Endothelial cell of umbilical vein (primary cell): Measurements from ENCODE around the gene OPTN. TPM values are rescaled to one million over a fixed set of nuclear protein-coding genes. Genes with fewer than 3 reads are reported as not detected.

Source experiments
- BruUV-seq: library from RNA; stranded (reverse); fragments of 400-500 nt; replicated peaks from 2 replicates; lab custom pipeline; 2021; lab: Mats Ljungman, UMichigan
- CTCF ChIA-PET: fragments of 300-600, 350-600 bp; sonication (Branson Sonifier 250); formaldehyde crosslinking; loops from one replicate; lab custom pipeline; 2021; ENCODE audit warnings: antibody characterized with exemption, inconsistent platforms; lab: Charles Lee
- POLR2A ChIA-PET: fragments of 300-600, 350-600 bp; sonication (Branson Sonifier 250); formaldehyde crosslinking; loops from one replicate; lab custom pipeline; 2021; ENCODE audit warnings: antibody characterized with exemption, inconsistent platforms; lab: Charles Lee
- DNase-seq: peaks from one replicate; pipeline ENCODE4 v3.0.0-alpha.2; 2011; ENCODE audit warnings: low read depth, low spot score
- FAIRE-seq: peaks from 2 replicates; lab custom pipeline; 2011; peaks lifted over from hg19 to GRCh38; lab: Jason Lieb, UNC
- H2AFZ ChIP-seq: 2 replicates; pipeline ENCODE4 v1.6.0; 2012; ENCODE audit warnings: low read depth, low read length, control low read depth, inconsistent platforms
- H3K27ac ChIP-seq: 2 replicates; pipeline ENCODE4 v1.5.1; 2011; ENCODE audit warnings: low read depth, mild to moderate bottlenecking, control low read depth, low read length, moderate library complexity; ENCODE audit not compliant: insufficient read depth
- H3K27me3 ChIP-seq, 2 experiments: 2 replicates each; pipeline versions ENCODE4 v1.6.0 to v1.6.1; 2011; ENCODE audit warnings: low read length in 2 of 2, mixed read lengths in 1 of 2; ENCODE audit not compliant: control insufficient read depth in 2 of 2, insufficient read depth in 2 of 2
- H3K36me3 ChIP-seq, 2 experiments: 2 replicates in 1 of 2; 3 replicates in 1 of 2; pipeline ENCODE4 v1.5.1; 2011; ENCODE audit warnings: low read length in 2 of 2, mild to moderate bottlenecking in 1 of 2, moderate library complexity in 1 of 2; ENCODE audit not compliant: control insufficient read depth in 2 of 2, insufficient read depth in 2 of 2; ENCODE audit errors: extremely low read depth in 1 of 2
- H3K4me1 ChIP-seq: 3 replicates; pipeline ENCODE4 v1.5.1; 2011; ENCODE audit warnings: mild to moderate bottlenecking, low read length; ENCODE audit not compliant: control insufficient read depth, insufficient read depth; ENCODE audit errors: extremely low read depth
- H3K4me2 ChIP-seq: 2 replicates; pipeline ENCODE4 v1.6.1; 2011; ENCODE audit warnings: low read length, control low read depth, mixed read lengths; ENCODE audit not compliant: insufficient read depth
- H3K4me3 ChIP-seq, 3 experiments: fragments of 200-600 bp in 1 of 3; sonication (generic), shearing (Covaris generic) in 1 of 3; replicated peaks in 1 of 3; 2 replicates each; pipeline ENCODE4 v1.5.1; 2011 to 2016; ENCODE audit warnings: control low read depth in 3 of 3, low read length in 3 of 3, mild to moderate bottlenecking in 2 of 3, inconsistent platforms in 1 of 3, low read depth in 1 of 3, moderate library complexity in 1 of 3; ENCODE audit not compliant: insufficient read depth in 1 of 3
- H3K79me2 ChIP-seq: 2 replicates; pipeline ENCODE4 v1.6.0; 2012; ENCODE audit warnings: low read length, inconsistent platforms; ENCODE audit not compliant: control insufficient read depth, insufficient read depth
- H3K9ac ChIP-seq: replicated peaks from 2 replicates; pipeline ENCODE3; 2011; ENCODE audit warnings: low read length, control low read depth; ENCODE audit not compliant: insufficient read depth; ENCODE audit errors: extremely low read depth
- H3K9me1 ChIP-seq: replicated peaks from 3 replicates; pipeline ENCODE4 v1.6.0; 2011; ENCODE audit warnings: mild to moderate bottlenecking, low read length; ENCODE audit not compliant: control insufficient read depth, insufficient read depth; ENCODE audit errors: extremely low read depth
- H3K9me3 ChIP-seq: replicated peaks from 2 replicates; pipeline ENCODE4 v1.5.1; 2012; ENCODE audit warnings: low read length, inconsistent platforms; ENCODE audit not compliant: control insufficient read depth, insufficient read depth
- H4K20me1 ChIP-seq: replicated peaks from 2 replicates; pipeline ENCODE3; 2011; ENCODE audit warnings: mild to moderate bottlenecking, low read length; ENCODE audit not compliant: control insufficient read depth, insufficient read depth; ENCODE audit errors: extremely low read depth
- EZH2 ChIP-seq: IDR thresholded peaks from 2 replicates; pipeline ENCODE4 v1.6.1; 2012; ENCODE audit warnings: borderline replicate concordance, low read depth, mild to moderate bottlenecking, moderate library complexity, low read length, inconsistent platforms; ENCODE audit not compliant: severe bottlenecking
- FOS ChIP-seq: IDR thresholded peaks from 2 replicates; pipeline ENCODE4 v1.6.1; 2011; ENCODE audit warnings: mild to moderate bottlenecking, low read length, moderate library complexity, borderline replicate concordance; ENCODE audit not compliant: insufficient read depth
- GATA2 ChIP-seq: IDR thresholded peaks from 2 replicates; pipeline ENCODE4 v1.7.0; 2011; ENCODE audit warnings: low read depth, mild to moderate bottlenecking, moderate library complexity, mixed read lengths, low read length; ENCODE audit not compliant: insufficient read length, insufficient read depth
- JUN ChIP-seq: IDR thresholded peaks from 2 replicates; pipeline ENCODE4 v1.6.1; 2011; ENCODE audit warnings: borderline replicate concordance, low read depth; ENCODE audit not compliant: insufficient read length, insufficient read depth
- MYC ChIP-seq: IDR thresholded peaks from one replicate; pipeline ENCODE4 v1.6.1; 2011; ENCODE audit warnings: mild to moderate bottlenecking, low read depth, low read length
- POLR2A ChIP-seq: IDR thresholded peaks from 2 replicates; pipeline ENCODE4 v1.6.1; 2012; ENCODE audit warnings: low read depth, mild to moderate bottlenecking, control low read depth, low read length
- POLR2AphosphoS5 ChIP-seq: IDR thresholded peaks from 2 replicates; pipeline ENCODE4 v1.6.1; 2012; ENCODE audit warnings: low read depth, mild to moderate bottlenecking, control low read depth, low read length, moderate library complexity; ENCODE audit not compliant: insufficient read depth
- dilution Hi-C: fragments of 300-500 bp; cut with MboI; formaldehyde crosslinking; loops from one replicate; pipeline ENCODE4 v1.15.0; 2019; ENCODE audit warnings: low sequenced_read_pairs; ENCODE audit not compliant: extremely low pct_ligation_motif_present
- intact Hi-C: fragments of 100-400 bp; cut with micrococcal nuclease; formaldehyde crosslinking; loops from one replicate; pipeline ENCODE4 v1.10.0; 2022
- polyA plus RNA-seq, 4 experiments: library from polyadenylated mRNA; depleted of rRNA in 3 of 4; stranded (reverse) in 3 of 4; unstranded in 1 of 4; fragments of >200 nt; gene quantifications; 2 replicates each; pipeline versions ENCODE4 v1.2.1 to v1.2.3, GENCODE V29; 2011 to 2012; ENCODE audit warnings: missing spikeins in 1 of 4
- total RNA-seq: library from RNA; stranded (reverse); gene quantifications from 2 replicates; pipeline ENCODE4 v1.2.3, GENCODE V29; 2021
- TF ChIP-seq, protein P1 (sequence below), 2 donors: IDR thresholded peaks; 1 replicate in 1 of 2; 2 replicates in 1 of 2; pipeline ENCODE4 v1.5.1; 2011; ENCODE audit warnings: low read length in 2 of 2, mild to moderate bottlenecking in 2 of 2, moderate library complexity in 2 of 2, control low read depth in 1 of 2, inconsistent platforms in 1 of 2, low read depth in 1 of 2; ENCODE audit not compliant: insufficient read depth in 1 of 2; ENCODE audit errors: extremely low read depth in 1 of 2
- TF ChIP-seq, protein P2 (sequence below): IDR thresholded peaks from 2 replicates; pipeline ENCODE4 v1.6.1; 2011; ENCODE audit not compliant: insufficient read depth, insufficient read length

The OPTN gene
- total and polyA plus RNA-seq, 2 donors (not counting 3 experiments of a cell fraction or from before 2014, with no cell fraction given) = 22.7 to 94.2 TPM

DNA sequence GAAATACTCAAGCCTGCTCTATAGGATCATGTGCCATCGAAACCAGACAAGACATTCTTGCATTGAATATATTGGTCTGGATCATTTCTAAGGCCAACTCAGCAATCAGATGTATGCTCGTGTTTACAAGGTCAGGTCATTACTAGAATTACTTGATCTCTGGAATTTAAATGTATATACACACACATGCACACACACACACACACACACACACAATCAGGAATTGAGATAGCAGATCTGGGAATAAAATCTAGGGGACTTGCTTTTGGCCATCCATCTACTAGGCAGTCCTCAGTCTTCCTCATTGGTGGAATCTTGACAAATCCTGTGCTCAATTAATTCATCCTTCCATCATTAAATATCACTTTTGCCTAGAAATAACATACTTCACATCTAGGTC, 3.6 kb downstream of the OPTN start:
- FAIRE-seq = peak; percentile 24

DNA sequence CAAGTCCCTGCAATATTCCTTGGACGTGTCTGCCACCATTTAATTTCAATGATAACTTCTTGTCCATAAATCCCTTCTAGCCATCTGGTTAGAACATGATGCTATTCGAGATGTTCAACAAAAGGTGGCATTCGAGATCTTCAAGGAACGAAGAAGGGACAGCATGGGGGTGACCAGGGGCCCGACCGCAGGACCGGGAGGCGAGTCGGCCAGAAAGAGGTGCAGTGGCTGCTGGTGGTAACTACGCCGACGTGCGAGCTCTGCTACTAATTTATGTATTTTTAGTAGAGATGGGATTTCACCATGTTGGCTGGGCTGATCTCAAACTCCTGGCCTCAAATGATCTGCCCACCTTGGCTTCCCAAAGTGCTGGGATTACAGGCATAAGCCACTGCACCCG, 4.7 kb downstream of the OPTN start:
- FAIRE-seq = no peak
- no peaks in the 10 kb centered on the region for H4K20me1 ChIP-seq
- H3K27me3 ChIP-seq = no peaks in the 10 kb centered on the region
- no peak overlapping the region for H3K9ac ChIP-seq
- dilution Hi-C loops = no loop called here
- intact Hi-C loops = no loop called here
- TF ChIP-seq POLR2A (no peak), MYC (no peak), EZH2 (no peak), GATA2 (no peak), JUN (no peak), POLR2AphosphoS5 (no peak), FOS (no peak)
- TF ChIP-seq, protein P1, sequence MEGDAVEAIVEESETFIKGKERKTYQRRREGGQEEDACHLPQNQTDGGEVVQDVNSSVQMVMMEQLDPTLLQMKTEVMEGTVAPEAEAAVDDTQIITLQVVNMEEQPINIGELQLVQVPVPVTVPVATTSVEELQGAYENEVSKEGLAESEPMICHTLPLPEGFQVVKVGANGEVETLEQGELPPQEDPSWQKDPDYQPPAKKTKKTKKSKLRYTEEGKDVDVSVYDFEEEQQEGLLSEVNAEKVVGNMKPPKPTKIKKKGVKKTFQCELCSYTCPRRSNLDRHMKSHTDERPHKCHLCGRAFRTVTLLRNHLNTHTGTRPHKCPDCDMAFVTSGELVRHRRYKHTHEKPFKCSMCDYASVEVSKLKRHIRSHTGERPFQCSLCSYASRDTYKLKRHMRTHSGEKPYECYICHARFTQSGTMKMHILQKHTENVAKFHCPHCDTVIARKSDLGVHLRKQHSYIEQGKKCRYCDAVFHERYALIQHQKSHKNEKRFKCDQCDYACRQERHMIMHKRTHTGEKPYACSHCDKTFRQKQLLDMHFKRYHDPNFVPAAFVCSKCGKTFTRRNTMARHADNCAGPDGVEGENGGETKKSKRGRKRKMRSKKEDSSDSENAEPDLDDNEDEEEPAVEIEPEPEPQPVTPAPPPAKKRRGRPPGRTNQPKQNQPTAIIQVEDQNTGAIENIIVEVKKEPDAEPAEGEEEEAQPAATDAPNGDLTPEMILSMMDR (IDR thresholded peaks at IDR 0.05; ENCODE audit: extremely low read depth in 1 of 2, insufficient read depth in 1 of 2, low read depth in 1 of 2, low read length in 2 of 2) = no peak
- TF ChIP-seq, protein P2, sequence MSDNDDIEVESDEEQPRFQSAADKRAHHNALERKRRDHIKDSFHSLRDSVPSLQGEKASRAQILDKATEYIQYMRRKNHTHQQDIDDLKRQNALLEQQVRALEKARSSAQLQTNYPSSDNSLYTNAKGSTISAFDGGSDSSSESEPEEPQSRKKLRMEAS = no peak
- ChIA-PET CTCF (no interaction called here), POLR2A (no interaction called here)
- H3K4me3 ChIP-seq = no peak overlapping the region
- peaks cover 21% of the 10 kb centered on the region for H3K79me2 ChIP-seq
- no peaks in the 10 kb centered on the region for H3K9me3 ChIP-seq
- no peaks in the 10 kb centered on the region for H3K9me1 ChIP-seq
- DNase-seq = no peak
- no TSS peak for BruUV-seq
- H3K4me2 ChIP-seq = no peak overlapping the region
- peaks cover 9% of the 10 kb centered on the region for H3K4me1 ChIP-seq
- peaks cover 3 to 6% of the 10 kb centered on the region in 2 experiments for H3K36me3 ChIP-seq
- no peak overlapping the region for H2AFZ ChIP-seq
- H3K27ac ChIP-seq = no peak overlapping the region

More for the DNA sequence above, 3.6 kb downstream of the OPTN start:
- no peak for DNase-seq
- Histone ChIP-seq H3K27me3 (no peaks in the 10 kb centered on the region), H3K79me2 (peaks cover 21% of the 10 kb centered on the region), H3K4me2 (no peak overlapping the region), H3K9ac (no peak overlapping the region), H4K20me1 (no peaks in the 10 kb centered on the region), H2AFZ (no peak overlapping the region), H3K9me1 (no peaks in the 10 kb centered on the region), H3K4me3 (no peak overlapping the region), H3K4me1 (peaks cover 9% of the 10 kb centered on the region), H3K27ac (no peak overlapping the region), H3K36me3 (peaks cover 0 to 3% of the 10 kb centered on the region in 2 experiments), H3K9me3 (no peaks in the 10 kb centered on the region)
- dilution Hi-C loops = no loop called here
- intact Hi-C loops = no loop called here
- BruUV-seq = no TSS peak
- TF ChIP-seq GATA2 (no peak), MYC (no peak)
- TF ChIP-seq, protein P1 (IDR thresholded peaks at IDR 0.05; ENCODE audit: extremely low read depth in 1 of 2, insufficient read depth in 1 of 2, low read depth in 1 of 2, low read length in 2 of 2) = no peak
- CTCF ChIA-PET = no interaction called here
- POLR2A ChIA-PET = no interaction called here
